Bladder microvascular endothelial cell (primary cell): ENCODE measurements around the gene RTL3. TPM values are rescaled to one million over a fixed set of nuclear protein-coding genes. Genes with fewer than 3 reads are reported as not detected.

ENCODE experiments used
- total RNA-seq: library from RNA; depleted of rRNA; stranded (reverse); fragments of >200 nt; gene quantifications from 2 replicates; pipeline ENCODE4 v1.2.3, GENCODE V29; 2014

The RTL3 gene, protein sequence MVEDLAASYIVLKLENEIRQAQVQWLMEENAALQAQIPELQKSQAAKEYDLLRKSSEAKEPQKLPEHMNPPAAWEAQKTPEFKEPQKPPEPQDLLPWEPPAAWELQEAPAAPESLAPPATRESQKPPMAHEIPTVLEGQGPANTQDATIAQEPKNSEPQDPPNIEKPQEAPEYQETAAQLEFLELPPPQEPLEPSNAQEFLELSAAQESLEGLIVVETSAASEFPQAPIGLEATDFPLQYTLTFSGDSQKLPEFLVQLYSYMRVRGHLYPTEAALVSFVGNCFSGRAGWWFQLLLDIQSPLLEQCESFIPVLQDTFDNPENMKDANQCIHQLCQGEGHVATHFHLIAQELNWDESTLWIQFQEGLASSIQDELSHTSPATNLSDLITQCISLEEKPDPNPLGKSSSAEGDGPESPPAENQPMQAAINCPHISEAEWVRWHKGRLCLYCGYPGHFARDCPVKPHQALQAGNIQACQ
- under 0.01 TPM in 1 of 2 replicates, not detected in the other for total RNA-seq

DNA sequence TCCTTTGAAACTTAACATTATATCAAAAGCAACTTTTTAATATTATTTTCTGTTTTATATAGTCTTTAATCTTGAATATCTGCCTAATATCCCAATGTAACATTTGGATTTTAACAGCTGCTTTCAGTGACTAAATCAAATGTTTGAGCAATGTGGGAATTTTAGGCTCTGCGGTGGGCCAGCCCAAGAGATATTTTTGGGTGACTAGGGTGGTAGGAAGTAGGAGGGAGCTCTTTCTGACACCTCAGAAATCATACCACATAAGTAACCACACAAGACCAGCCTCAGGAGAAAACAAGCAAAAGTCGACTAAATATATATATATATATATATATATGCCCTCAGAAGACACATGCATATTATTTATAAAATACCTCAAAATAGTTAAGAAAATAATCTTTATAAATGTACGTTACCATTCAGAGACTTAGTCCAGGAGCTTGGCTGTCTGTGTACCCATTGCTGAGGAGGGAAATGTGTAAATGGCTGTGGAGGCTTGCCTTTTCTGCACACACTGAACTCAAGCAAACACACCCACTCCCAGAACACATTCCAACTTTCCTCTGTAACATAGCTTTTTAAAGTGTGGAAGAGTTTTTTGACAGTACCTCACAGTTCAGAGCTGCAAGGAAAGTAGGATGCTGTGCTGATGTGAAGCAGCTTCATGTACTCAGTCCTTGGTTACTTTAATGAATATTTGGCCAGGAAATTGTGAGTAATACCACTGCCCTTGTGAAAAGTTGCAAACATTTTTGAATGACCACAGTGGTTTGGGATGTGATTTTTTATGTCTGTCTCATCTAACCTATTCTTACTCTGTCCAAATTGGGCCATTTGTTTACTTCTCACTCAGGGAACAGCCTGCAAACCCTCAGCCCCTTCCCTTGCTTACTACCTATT, at the start of gene RTL3:
TSS of gene RTL3 (minus strand) at position 484 of the 900 bp plus-strand sequence. CDS start 908 bp downstream, outside the sequence.

Other genes starting within 250 kb of the RTL3 start
- gene LPAR4, start 88.4 kb upstream of the RTL3 start, total RNA-seq: under 0.01 and 0.13 TPM in 2 replicates